Osteocyte (in vitro differentiated cells): Measurements from ENCODE around the gene IGF1R. TPM values are rescaled to one million over a fixed set of nuclear protein-coding genes. Genes with fewer than 3 reads are reported as not detected.

Experiments
- DNase-seq: peaks from one replicate; pipeline ENCODE4 v3.0.0; 2021; ENCODE audit warnings: mixed read lengths; ENCODE audit not compliant: unreplicated experiment; ENCODE audit errors: extremely low spot score
- H3K27ac Mint-ChIP-seq: one replicate; pipeline ENCODE4 v1.8.0; 2021; ENCODE audit warnings: mild to moderate bottlenecking, mixed read lengths; ENCODE audit not compliant: unreplicated experiment
- H3K27me3 Mint-ChIP-seq: one replicate; pipeline ENCODE4 v1.8.0; 2021; ENCODE audit warnings: mixed read lengths; ENCODE audit not compliant: unreplicated experiment
- H3K36me3 Mint-ChIP-seq: one replicate; pipeline ENCODE4 v1.8.0; 2021; ENCODE audit warnings: mixed read lengths; ENCODE audit not compliant: unreplicated experiment
- H3K4me1 Mint-ChIP-seq: one replicate; pipeline ENCODE4 v1.8.0; 2021; ENCODE audit warnings: mixed read lengths; ENCODE audit not compliant: unreplicated experiment
- H3K4me3 Mint-ChIP-seq: one replicate; pipeline ENCODE4 v1.8.0; 2021; ENCODE audit warnings: mild to moderate bottlenecking, moderate library complexity, mixed read lengths; ENCODE audit not compliant: unreplicated experiment
- H3K9me3 Mint-ChIP-seq: one replicate; pipeline ENCODE4 v1.8.0; 2021; ENCODE audit warnings: mixed read lengths; ENCODE audit not compliant: unreplicated experiment
- CTCF ChIP-seq: fragments of 200-600 bp; sonication (generic); IDR thresholded peaks from 2 replicates; pipeline ENCODE4 v1.5.0; 2021; ENCODE audit warnings: antibody characterized with exemption, mild to moderate bottlenecking, moderate library complexity
- total RNA-seq: library from RNA; stranded (reverse); gene quantifications from 2 replicates; pipeline ENCODE4 v1.2.1, GENCODE V29; 2021

The IGF1R gene
- total RNA-seq, 1 donor from 2014 or later, result 174 TPM

- Mint-ChIP-seq H3K36me3 (no peaks in the 10 kb centered on the region), H3K27ac (no peak overlapping the region), H3K4me1 (peaks cover 6% of the 10 kb centered on the region), H3K4me3 (no peak overlapping the region), H3K27me3 (peaks cover 4% of the 10 kb centered on the region), H3K9me3 (no peaks in the 10 kb centered on the region)
- peak; percentile 72 for DNase-seq
- no peak for TF ChIP-seq CTCF
These were observed 37.3 kb upstream of the IGF1R start for GRCh38 chr15:98610991-98611390.

- Mint-ChIP-seq H3K4me1 (peaks cover 6% of the 10 kb centered on the region), H3K4me3 (no peak overlapping the region), H3K27ac (no peak overlapping the region), H3K36me3 (no peaks in the 10 kb centered on the region), H3K9me3 (no peaks in the 10 kb centered on the region), H3K27me3 (peaks cover 11% of the 10 kb centered on the region)
- no peak for TF ChIP-seq CTCF
- DNase-seq, result no peak
These were observed 36.5 kb upstream of the IGF1R start for GRCh38 chr15:98611808-98612207.

- peak; percentile 54 for DNase-seq
- Mint-ChIP-seq H3K4me1 (peaks cover 6% of the 10 kb centered on the region), H3K27ac (no peak overlapping the region), H3K27me3 (peaks cover 18% of the 10 kb centered on the region), H3K4me3 (no peak overlapping the region), H3K36me3 (no peaks in the 10 kb centered on the region), H3K9me3 (no peaks in the 10 kb centered on the region)
- no peak for TF ChIP-seq CTCF
These were observed 35.7 kb upstream of the IGF1R start for GRCh38 chr15:98612490-98613110.

GRCh38 chr15:98614681-98615080 is 33.7 kb upstream of the IGF1R start:
- H3K9me3 Mint-ChIP-seq, result no peaks in the 10 kb centered on the region
- no peaks in the 10 kb centered on the region for H3K36me3 Mint-ChIP-seq
- H3K27ac Mint-ChIP-seq, result no peak overlapping the region
- peaks cover 30% of the 10 kb centered on the region for H3K27me3 Mint-ChIP-seq
- DNase-seq, result no peak
- no peak for TF ChIP-seq CTCF
- H3K4me1 Mint-ChIP-seq, result peaks cover 2% of the 10 kb centered on the region
- H3K4me3 Mint-ChIP-seq, result no peak overlapping the region

GRCh38 chr15:98616397-98616796 is 31.9 kb upstream of the IGF1R start:
- DNase-seq, result peak; percentile 44
- Mint-ChIP-seq H3K36me3 (no peaks in the 10 kb centered on the region), H3K4me3 (no peak overlapping the region), H3K4me1 (no peaks in the 10 kb centered on the region), H3K27ac (no peak overlapping the region), H3K9me3 (no peaks in the 10 kb centered on the region), H3K27me3 (peaks cover 43% of the 10 kb centered on the region)
- TF ChIP-seq CTCF, result no peak
